ENCODE data around the gene SCG2. TPM values are rescaled to one million over a fixed set of nuclear protein-coding genes. Genes with fewer than 3 reads are reported as not detected.

The SCG2 gene
- total and polyA plus RNA-seq, 5 donors from 2014 or later = not detected

DNA sequence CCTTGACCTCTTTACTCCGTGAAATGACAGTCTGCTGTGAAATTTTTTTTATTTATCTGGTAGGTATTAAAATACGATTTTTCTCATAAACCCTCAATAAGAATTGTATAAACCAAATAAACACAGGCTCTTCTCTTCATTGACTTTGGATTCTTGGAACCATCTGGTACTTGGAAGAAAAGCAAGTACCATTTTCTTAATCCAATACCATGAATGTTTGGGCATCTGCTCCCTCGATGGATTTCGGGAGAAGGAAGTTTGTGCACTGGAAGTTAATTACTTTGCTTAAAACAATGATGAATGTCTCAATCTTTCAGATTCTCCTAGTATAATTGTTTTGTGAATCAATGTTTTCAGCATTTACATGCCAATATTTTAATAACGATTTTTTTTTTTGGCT is 5.3 kb upstream of the SCG2 start:
- peaks cover 3% of the 10 kb centered on the region for H3K27me3 ChIP-seq (ENCODE audit: control insufficient read depth, insufficient read depth, low read length)
- H3K4me3 ChIP-seq (ENCODE audit: low read depth, low read length) = no peak overlapping the region
- H3K4me3 Mint-ChIP-seq = no peak overlapping the region
- ATAC-seq (ENCODE audit: low read depth in 2 of 2) (no peak), DNase-seq (no peak)
- H3K27me3 Mint-ChIP-seq = peaks cover 10% of the 10 kb centered on the region
- H3K27ac Mint-ChIP-seq = no peak overlapping the region
- H3K9me3 Mint-ChIP-seq = peaks cover 0 to 4% (median 0%) of the 10 kb centered on the region in 7 donors
- no peaks in the 10 kb centered on the region for H3K36me3 ChIP-seq (ENCODE audit: control insufficient read depth, insufficient read depth, low read length)
- no peak overlapping the region for H3K27ac ChIP-seq (ENCODE audit: insufficient read depth, low read length, poor library complexity, severe bottlenecking)
- no peaks in the 10 kb centered on the region for H3K4me1 ChIP-seq (ENCODE audit: control insufficient read depth, insufficient read depth, low read length, poor library complexity, severe bottlenecking)
- H3K9me3 ChIP-seq (ENCODE audit: control insufficient read depth in 2 of 2, low read length in 2 of 2) = no peaks in the 10 kb centered on the region
- no peaks in the 10 kb centered on the region for H3K36me3 Mint-ChIP-seq
- H3K4me1 Mint-ChIP-seq = no peaks in the 10 kb centered on the region

- Histone ChIP-seq H3K9me3 (ENCODE audit: control insufficient read depth in 2 of 2, low read length in 2 of 2) (no peaks in the 10 kb centered on the region), H3K27me3 (ENCODE audit: control insufficient read depth, insufficient read depth, low read length) (peaks cover 3% of the 10 kb centered on the region), H3K36me3 (ENCODE audit: control insufficient read depth, insufficient read depth, low read length) (no peaks in the 10 kb centered on the region), H3K4me1 (ENCODE audit: control insufficient read depth, insufficient read depth, low read length, poor library complexity, severe bottlenecking) (no peaks in the 10 kb centered on the region), H3K4me3 (ENCODE audit: low read depth, low read length) (no peak overlapping the region), H3K27ac (ENCODE audit: insufficient read depth, low read length, poor library complexity, severe bottlenecking) (no peak overlapping the region)
- H3K36me3 Mint-ChIP-seq = no peaks in the 10 kb centered on the region
- H3K27me3 Mint-ChIP-seq = peaks cover 10% of the 10 kb centered on the region
- no peak for DNase-seq
- peaks cover 0 to 3% (median 0%) of the 10 kb centered on the region in 4 donors for H3K4me1 Mint-ChIP-seq
- ATAC-seq (ENCODE audit: low read depth in 2 of 2) = no peak
- H3K4me3 Mint-ChIP-seq = no peak overlapping the region
- H3K27ac Mint-ChIP-seq = no peak overlapping the region
- peaks cover 0 to 4% (median 0%) of the 10 kb centered on the region in 7 donors for H3K9me3 Mint-ChIP-seq
Observed at GRCh38 chr2:223606946-223607345, 4.8 kb upstream of the SCG2 start.

- peaks cover 0 to 4% (median 0%) of the 10 kb centered on the region in 4 donors for H3K4me1 Mint-ChIP-seq
Observed at GRCh38 chr2:223604231-223604630, 2.1 kb upstream of the SCG2 start.

GRCh38 chr2:223602972-223603371 is 811 bp upstream of the SCG2 start:
- no peak overlapping the region for H3K27ac ChIP-seq (ENCODE audit: insufficient read depth, low read length, poor library complexity, severe bottlenecking)
- no peaks in the 10 kb centered on the region for H3K9me3 ChIP-seq (ENCODE audit: control insufficient read depth in 2 of 2, low read length in 2 of 2)
- no peak overlapping the region for H3K4me3 ChIP-seq (ENCODE audit: low read depth, low read length)
- Mint-ChIP-seq H3K4me1 (peaks cover 0 to 4% (median 0%) of the 10 kb centered on the region in 4 donors), H3K4me3 (no peak overlapping the region), H3K27ac (no peak overlapping the region), H3K27me3 (peaks cover 10% of the 10 kb centered on the region), H3K36me3 (no peaks in the 10 kb centered on the region), H3K9me3 (peaks cover 0 to 2% (median 0%) of the 10 kb centered on the region in 7 donors)
- no peak for DNase-seq
- H3K4me1 ChIP-seq (ENCODE audit: control insufficient read depth, insufficient read depth, low read length, poor library complexity, severe bottlenecking) = no peaks in the 10 kb centered on the region
- no peak for ATAC-seq (ENCODE audit: low read depth in 2 of 2)
- no peaks in the 10 kb centered on the region for H3K36me3 ChIP-seq (ENCODE audit: control insufficient read depth, insufficient read depth, low read length)
- H3K27me3 ChIP-seq (ENCODE audit: control insufficient read depth, insufficient read depth, low read length) = peaks cover 3% of the 10 kb centered on the region

More at GRCh38 chr2:223604231-223604630, 2.1 kb upstream of the SCG2 start:
- H3K36me3 Mint-ChIP-seq = no peaks in the 10 kb centered on the region
- no peaks in the 10 kb centered on the region for H3K4me1 ChIP-seq (ENCODE audit: control insufficient read depth, insufficient read depth, low read length, poor library complexity, severe bottlenecking)
- peaks cover 0 to 2% (median 0%) of the 10 kb centered on the region in 7 donors for H3K9me3 Mint-ChIP-seq
- H3K27me3 Mint-ChIP-seq = peaks cover 10% of the 10 kb centered on the region
- no peaks in the 10 kb centered on the region for H3K9me3 ChIP-seq (ENCODE audit: control insufficient read depth in 2 of 2, low read length in 2 of 2)
- no peak overlapping the region for H3K4me3 ChIP-seq (ENCODE audit: low read depth, low read length)
- ATAC-seq (ENCODE audit: low read depth in 2 of 2) (no peak), DNase-seq (no peak)
- peaks cover 3% of the 10 kb centered on the region for H3K27me3 ChIP-seq (ENCODE audit: control insufficient read depth, insufficient read depth, low read length)
- no peak overlapping the region for H3K27ac ChIP-seq (ENCODE audit: insufficient read depth, low read length, poor library complexity, severe bottlenecking)
- no peak overlapping the region for H3K27ac Mint-ChIP-seq
- no peak overlapping the region for H3K4me3 Mint-ChIP-seq
- no peaks in the 10 kb centered on the region for H3K36me3 ChIP-seq (ENCODE audit: control insufficient read depth, insufficient read depth, low read length)

GRCh38 chr2:223601018-223601417 is 1.1 kb downstream of the SCG2 start:
- peaks cover 0 to 2% (median 0%) of the 10 kb centered on the region in 7 donors for H3K9me3 Mint-ChIP-seq
- Histone ChIP-seq H3K27ac (ENCODE audit: insufficient read depth, low read length, poor library complexity, severe bottlenecking) (no peak overlapping the region), H3K4me1 (ENCODE audit: control insufficient read depth, insufficient read depth, low read length, poor library complexity, severe bottlenecking) (no peaks in the 10 kb centered on the region), H3K9me3 (ENCODE audit: control insufficient read depth in 2 of 2, low read length in 2 of 2) (no peaks in the 10 kb centered on the region), H3K27me3 (ENCODE audit: control insufficient read depth, insufficient read depth, low read length) (peaks cover 3% of the 10 kb centered on the region), H3K36me3 (ENCODE audit: control insufficient read depth, insufficient read depth, low read length) (no peaks in the 10 kb centered on the region), H3K4me3 (ENCODE audit: low read depth, low read length) (no peak overlapping the region)
- H3K36me3 Mint-ChIP-seq = no peaks in the 10 kb centered on the region
- ATAC-seq (ENCODE audit: low read depth in 2 of 2) (no peak), DNase-seq (no peak)
- no peak overlapping the region for H3K4me3 Mint-ChIP-seq
- peaks cover 4% of the 10 kb centered on the region for H3K27me3 Mint-ChIP-seq
- no peak overlapping the region for H3K27ac Mint-ChIP-seq
- peaks cover 0 to 4% (median 0%) of the 10 kb centered on the region in 4 donors for H3K4me1 Mint-ChIP-seq

DNA sequence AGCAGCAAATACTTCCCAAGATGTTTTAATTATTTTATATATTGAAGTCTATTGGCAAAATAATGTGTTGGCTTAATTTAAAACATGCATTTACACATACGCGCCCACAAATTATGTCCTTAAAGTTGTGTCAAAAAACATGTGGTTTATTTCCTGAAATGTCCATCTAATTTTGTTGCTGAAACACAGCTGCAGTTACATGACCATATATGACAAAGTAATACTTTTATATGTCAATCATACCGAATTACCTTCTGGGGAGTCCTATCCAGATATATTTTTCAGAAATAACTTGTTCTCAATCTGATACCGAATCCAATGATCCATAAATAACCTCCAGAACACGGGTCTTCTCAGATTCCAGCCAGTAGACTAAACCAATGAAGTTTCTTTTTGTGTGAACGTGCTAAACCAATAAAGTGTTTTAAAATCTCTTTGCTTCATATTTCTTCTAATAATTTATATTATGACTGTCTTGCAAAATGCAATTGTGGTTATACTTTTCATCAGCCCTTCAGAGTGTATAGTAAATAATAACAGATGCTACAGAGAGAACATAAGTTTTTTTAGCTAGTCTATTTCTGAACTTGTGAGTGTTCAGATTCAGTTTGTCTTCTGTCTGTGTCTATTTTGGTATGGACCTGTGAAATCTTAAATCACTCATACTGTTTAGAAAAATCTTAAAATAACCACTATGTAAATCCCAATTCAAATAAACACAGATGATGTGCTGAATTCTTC is 2.4 kb downstream of the SCG2 start:
- DNase-seq = no peak
- H3K4me1 ChIP-seq (ENCODE audit: control insufficient read depth, insufficient read depth, low read length, poor library complexity, severe bottlenecking) = no peaks in the 10 kb centered on the region
- Mint-ChIP-seq H3K9me3 (no peaks in the 10 kb centered on the region), H3K36me3 (no peaks in the 10 kb centered on the region), H3K4me3 (no peak overlapping the region), H3K27ac (no peak overlapping the region), H3K4me1 (peaks cover 0 to 4% (median 0%) of the 10 kb centered on the region in 4 donors), H3K27me3 (peaks cover 4% of the 10 kb centered on the region)
- H3K9me3 ChIP-seq (ENCODE audit: control insufficient read depth in 2 of 2, low read length in 2 of 2) = no peaks in the 10 kb centered on the region
- H3K27ac ChIP-seq (ENCODE audit: insufficient read depth, low read length, poor library complexity, severe bottlenecking) = no peak overlapping the region
- no peak for ATAC-seq (ENCODE audit: low read depth in 2 of 2)
- no peak overlapping the region for H3K4me3 ChIP-seq (ENCODE audit: low read depth, low read length)
- peaks cover 3% of the 10 kb centered on the region for H3K27me3 ChIP-seq (ENCODE audit: control insufficient read depth, insufficient read depth, low read length)
- no peaks in the 10 kb centered on the region for H3K36me3 ChIP-seq (ENCODE audit: control insufficient read depth, insufficient read depth, low read length)

DNA sequence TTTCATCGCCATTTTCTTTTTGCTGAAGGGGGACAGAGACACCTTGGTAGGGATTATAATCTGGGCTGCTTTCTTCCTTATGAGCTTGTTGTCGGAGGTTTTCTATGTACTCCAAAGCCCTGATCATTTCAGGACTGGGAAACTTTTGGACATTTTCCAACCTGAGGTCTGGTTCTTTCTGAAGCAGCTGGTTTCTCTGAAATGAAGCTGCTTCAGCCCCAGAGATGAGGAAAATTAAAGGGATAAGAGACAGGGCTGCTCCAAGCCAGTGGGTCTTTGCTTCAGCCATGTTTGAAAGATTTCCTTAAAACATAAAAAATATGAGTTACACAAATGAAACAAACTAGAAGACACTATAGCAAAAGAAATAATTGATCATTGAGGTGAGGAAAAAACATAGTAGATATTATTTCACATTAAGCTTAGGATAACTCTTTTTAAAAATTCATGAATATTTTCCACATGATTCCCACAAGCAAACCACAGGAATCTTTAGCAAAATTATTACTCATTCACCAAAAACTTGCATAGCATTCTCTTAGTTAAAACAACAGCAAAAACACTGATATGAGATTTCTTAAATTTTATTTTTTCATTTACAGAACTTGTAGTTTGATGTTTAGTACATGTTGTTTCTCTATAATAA is 3.0 kb downstream of the SCG2 start:
- H3K27ac ChIP-seq (ENCODE audit: insufficient read depth, low read length, poor library complexity, severe bottlenecking) = no peak overlapping the region
- peaks cover 1% of the 10 kb centered on the region for H3K27me3 ChIP-seq (ENCODE audit: control insufficient read depth, insufficient read depth, low read length)
- no peaks in the 10 kb centered on the region for H3K36me3 ChIP-seq (ENCODE audit: control insufficient read depth, insufficient read depth, low read length)
- DNase-seq (no peak), ATAC-seq (ENCODE audit: low read depth in 2 of 2) (no peak)
- no peaks in the 10 kb centered on the region for H3K36me3 Mint-ChIP-seq
- H3K9me3 ChIP-seq (ENCODE audit: control insufficient read depth in 2 of 2, low read length in 2 of 2) = no peaks in the 10 kb centered on the region
- H3K4me1 Mint-ChIP-seq = peaks cover 0 to 4% (median 0%) of the 10 kb centered on the region in 4 donors
- no peaks in the 10 kb centered on the region for H3K9me3 Mint-ChIP-seq
- peaks cover 4% of the 10 kb centered on the region for H3K27me3 Mint-ChIP-seq
- no peak overlapping the region for H3K4me3 ChIP-seq (ENCODE audit: low read depth, low read length)
- no peak overlapping the region for H3K4me3 Mint-ChIP-seq
- H3K27ac Mint-ChIP-seq = no peak overlapping the region
- no peaks in the 10 kb centered on the region for H3K4me1 ChIP-seq (ENCODE audit: control insufficient read depth, insufficient read depth, low read length, poor library complexity, severe bottlenecking)
